Measurements from ENCODE around the gene NEK9.

NEK9 gene

DNA sequence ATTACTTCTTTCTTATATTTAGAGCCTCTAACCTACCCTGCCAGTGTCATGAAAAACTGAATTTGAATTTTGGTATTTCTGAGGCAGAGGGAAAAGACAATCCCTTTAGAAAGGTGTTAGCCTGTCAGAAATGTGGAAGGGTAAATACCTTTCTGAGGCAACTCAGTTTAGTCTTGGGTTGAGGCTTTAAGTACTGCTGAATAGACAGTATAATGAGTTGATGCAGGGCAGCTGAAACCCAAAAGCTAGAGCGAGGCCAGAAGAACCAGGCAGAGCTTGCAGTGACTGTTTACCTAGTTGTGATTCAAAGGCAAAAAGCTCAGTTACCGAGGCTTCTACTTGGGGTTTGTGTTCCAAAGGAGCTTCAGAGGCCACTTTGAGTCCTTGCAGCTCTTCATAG, 38.7 kb downstream of the NEK9 start:
- TF ChIP-seq, protein P1, sequence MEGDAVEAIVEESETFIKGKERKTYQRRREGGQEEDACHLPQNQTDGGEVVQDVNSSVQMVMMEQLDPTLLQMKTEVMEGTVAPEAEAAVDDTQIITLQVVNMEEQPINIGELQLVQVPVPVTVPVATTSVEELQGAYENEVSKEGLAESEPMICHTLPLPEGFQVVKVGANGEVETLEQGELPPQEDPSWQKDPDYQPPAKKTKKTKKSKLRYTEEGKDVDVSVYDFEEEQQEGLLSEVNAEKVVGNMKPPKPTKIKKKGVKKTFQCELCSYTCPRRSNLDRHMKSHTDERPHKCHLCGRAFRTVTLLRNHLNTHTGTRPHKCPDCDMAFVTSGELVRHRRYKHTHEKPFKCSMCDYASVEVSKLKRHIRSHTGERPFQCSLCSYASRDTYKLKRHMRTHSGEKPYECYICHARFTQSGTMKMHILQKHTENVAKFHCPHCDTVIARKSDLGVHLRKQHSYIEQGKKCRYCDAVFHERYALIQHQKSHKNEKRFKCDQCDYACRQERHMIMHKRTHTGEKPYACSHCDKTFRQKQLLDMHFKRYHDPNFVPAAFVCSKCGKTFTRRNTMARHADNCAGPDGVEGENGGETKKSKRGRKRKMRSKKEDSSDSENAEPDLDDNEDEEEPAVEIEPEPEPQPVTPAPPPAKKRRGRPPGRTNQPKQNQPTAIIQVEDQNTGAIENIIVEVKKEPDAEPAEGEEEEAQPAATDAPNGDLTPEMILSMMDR (IDR thresholded peaks at IDR 0.05; ENCODE audit: low read depth, low read length, missing control alignments), result no peak

DNA sequence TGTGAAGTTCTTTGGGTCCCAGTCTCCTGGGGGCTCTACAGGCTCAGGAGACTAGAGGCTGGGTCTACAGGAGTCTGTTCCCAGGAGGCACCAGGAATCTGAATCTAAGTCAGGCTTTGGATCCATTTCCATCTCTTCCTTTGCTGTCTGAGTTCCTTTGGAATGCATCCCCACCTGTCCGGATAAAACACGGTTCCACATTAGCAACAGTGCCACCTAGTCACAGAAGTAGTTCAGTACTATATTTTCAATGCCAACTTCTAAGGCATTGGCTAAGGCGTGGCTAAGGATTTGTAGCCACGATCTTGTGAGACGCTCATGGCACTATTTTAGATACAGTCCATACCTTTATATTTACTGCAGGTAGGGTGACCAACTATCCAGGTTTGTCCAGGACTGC, 42.3 kb downstream of the NEK9 start:
- DNase-seq (ENCODE audit: low read depth), result no peak
- TF ChIP-seq, protein P1 (IDR thresholded peaks at IDR 0.05; ENCODE audit: low read depth, low read length, missing control alignments), result no peak
- no peak overlapping the region for H3K4me3 ChIP-seq (ENCODE audit: low read depth, low read length)

More for the DNA sequence above, 38.7 kb downstream of the NEK9 start:
- no peak for DNase-seq (ENCODE audit: low read depth)
- no peak overlapping the region for H3K4me3 ChIP-seq (ENCODE audit: low read depth, low read length)

DNA sequence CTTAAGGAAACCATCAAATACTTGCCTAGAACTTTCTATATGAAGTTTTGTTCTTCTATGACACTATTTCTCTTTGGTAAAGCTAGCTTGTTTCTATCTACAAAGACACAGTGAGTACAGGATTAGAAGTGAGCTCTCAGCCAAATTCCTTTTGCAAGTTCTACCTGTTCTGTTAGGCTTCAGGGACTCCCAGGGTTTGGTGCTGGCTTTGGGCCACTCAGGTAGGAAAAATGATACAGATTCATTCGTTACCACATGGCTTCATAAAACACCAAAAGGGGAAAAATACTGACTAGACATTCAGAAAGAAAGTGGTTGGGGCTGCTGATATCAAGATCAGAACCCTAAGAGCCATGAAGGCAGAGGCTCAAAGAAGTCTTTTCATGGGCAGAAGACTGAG, 43.6 kb downstream of the NEK9 start:
- TF ChIP-seq, protein P1 (IDR thresholded peaks at IDR 0.05; ENCODE audit: low read depth, low read length, missing control alignments), result no peak
- no peak for DNase-seq (ENCODE audit: low read depth)
- H3K4me3 ChIP-seq (ENCODE audit: low read depth, low read length), result no peak overlapping the region

DNA sequence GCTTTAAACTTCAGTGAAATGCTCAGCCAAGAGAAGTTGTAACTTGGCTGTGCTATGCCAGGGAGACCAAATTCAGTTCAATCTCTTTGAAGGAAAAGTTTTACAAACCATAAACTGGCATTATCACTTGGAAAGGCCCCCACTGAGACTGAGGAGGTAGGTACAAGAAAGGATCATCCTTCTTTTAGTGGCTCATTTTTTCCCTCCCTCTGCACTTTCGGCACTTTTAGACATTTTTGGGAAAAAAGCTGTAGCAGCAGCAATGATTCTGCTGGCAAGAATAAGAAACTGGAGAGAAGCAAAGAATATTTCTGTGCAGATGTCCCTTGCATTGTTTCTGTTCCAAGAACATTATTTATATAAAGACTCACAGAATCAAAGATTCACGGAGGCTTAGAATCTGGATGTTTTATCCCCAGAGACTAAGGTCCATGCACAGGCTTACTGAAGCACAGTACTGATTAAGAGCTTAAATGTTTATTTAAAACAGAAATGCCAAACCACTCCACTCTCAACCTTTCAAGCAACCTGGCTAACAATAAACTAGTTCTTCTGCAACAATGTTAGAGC, 45.1 kb downstream of the NEK9 start:
- DNase-seq (ENCODE audit: low read depth), result no peak
- H3K4me3 ChIP-seq (ENCODE audit: low read depth, low read length), result no peak overlapping the region
- TF ChIP-seq, protein P1 (IDR thresholded peaks at IDR 0.05; ENCODE audit: low read depth, low read length, missing control alignments), result no peak

DNA sequence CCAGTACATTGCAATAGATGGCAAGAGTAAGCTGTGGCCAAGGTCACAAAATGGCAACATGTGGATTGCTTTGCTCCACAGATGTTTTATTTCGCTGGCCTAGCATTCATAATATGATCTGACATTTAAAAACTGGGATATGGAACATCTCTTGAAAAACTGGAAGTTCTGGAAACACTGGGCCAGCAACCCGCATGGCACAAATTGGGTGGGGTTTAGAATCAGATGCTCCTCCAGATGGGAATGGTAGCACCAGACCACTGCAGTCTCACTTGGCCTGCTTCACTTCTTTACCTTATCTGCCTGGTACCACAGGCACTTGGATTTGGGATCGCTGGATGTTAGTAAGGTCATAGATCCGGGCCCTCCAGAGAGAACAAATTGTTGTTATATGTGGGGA, 47.3 kb downstream of the NEK9 start:
- TF ChIP-seq, protein P1 (IDR thresholded peaks at IDR 0.05; ENCODE audit: low read depth, low read length, missing control alignments), result no peak
- DNase-seq (ENCODE audit: low read depth), result no peak

DNA sequence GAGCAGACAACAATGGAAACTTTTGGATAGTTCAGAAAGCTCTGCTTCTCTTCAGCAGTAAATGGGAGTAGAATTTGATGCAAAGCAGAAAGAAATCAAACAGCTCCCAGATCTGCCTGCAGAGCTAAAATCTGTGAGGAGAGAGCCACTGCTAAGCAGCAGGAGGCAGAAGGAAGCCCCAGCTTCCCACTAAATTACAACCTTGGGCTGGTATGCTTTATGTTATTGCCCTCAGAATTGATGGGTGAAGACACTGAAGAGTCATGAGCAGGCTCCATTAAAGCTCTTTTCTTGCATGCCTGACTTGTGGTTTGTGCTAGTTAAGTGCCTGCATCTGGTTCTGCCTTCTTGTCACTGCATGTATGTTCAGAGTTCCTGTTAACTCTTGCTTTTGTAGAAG, 49.1 kb downstream of the NEK9 start:
- DNase-seq (ENCODE audit: low read depth), result no peak

More for the DNA sequence above, 47.3 kb downstream of the NEK9 start:
- H3K4me3 ChIP-seq (ENCODE audit: low read depth, low read length), result no peak overlapping the region

DNA sequence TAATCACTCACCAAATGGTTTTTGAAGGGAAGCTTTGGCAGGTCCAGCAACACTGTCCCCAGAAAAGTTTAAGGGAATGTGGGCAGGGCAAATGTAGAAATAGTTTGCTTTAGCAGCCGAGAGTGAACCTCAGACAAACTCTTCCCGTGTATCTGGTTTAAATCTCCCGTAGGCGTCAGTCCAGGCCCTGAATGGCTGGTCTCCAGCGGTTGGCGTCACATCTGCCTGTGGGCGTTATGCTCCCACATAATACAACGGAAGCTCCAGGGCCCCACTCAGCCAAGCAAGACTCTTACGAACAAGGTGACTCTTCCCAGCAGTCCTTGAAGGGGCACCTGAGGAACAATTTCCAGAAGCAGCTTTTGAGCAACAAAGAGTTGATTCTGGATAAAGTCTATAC, 56.5 kb downstream of the NEK9 start:
- TF ChIP-seq, protein P1 (IDR thresholded peaks at IDR 0.05; ENCODE audit: low read depth, low read length, missing control alignments), result no peak
- no peak for DNase-seq (ENCODE audit: low read depth)
- no peak overlapping the region for H3K4me3 ChIP-seq (ENCODE audit: low read depth, low read length)

More for the DNA sequence above, 49.1 kb downstream of the NEK9 start:
- no peak overlapping the region for H3K4me3 ChIP-seq (ENCODE audit: low read depth, low read length)
- TF ChIP-seq, protein P1 (IDR thresholded peaks at IDR 0.05; ENCODE audit: low read depth, low read length, missing control alignments), result no peak

All from GM12864 (cell line).